ENCODE data around the gene THAP9.

- TF ChIP-seq POLR2A (IDR thresholded peaks at IDR 0.05; ENCODE audit: low read length) (no peak), GATA1 (IDR thresholded peaks at IDR 0.05; ENCODE audit: low read depth, low read length) (no peak)
Measured at GRCh38 chr4:82851318-82851717, 49.2 kb upstream of the THAP9 start.
